GM18517 (cell line): ENCODE data around the gene AGAP1.

Experiments
- ATAC-seq: cut with Tn5 transposase; IDR thresholded peaks from one replicate; pipeline ENCODE4 v1.9.1; 2021; ENCODE audit warnings: mild to moderate bottlenecking, moderate library complexity; ENCODE audit not compliant: unreplicated experiment

Gene AGAP1

GRCh38 chr2:235626658-235627057 lies 132.8 kb downstream of the AGAP1 start:
- ATAC-seq = no peak

GRCh38 chr2:235627682-235628081 lies 133.8 kb downstream of the AGAP1 start:
- ATAC-seq = no peak

- no peak for ATAC-seq
Measured at GRCh38 chr2:235630718-235631296, 137.0 kb downstream of the AGAP1 start.

GRCh38 chr2:235634435-235635158 lies 140.8 kb downstream of the AGAP1 start:
- no peak for ATAC-seq

- ATAC-seq = no peak
Measured at GRCh38 chr2:235636546-235636945, 142.7 kb downstream of the AGAP1 start.

GRCh38 chr2:235637896-235638295 lies 144.1 kb downstream of the AGAP1 start:
- ATAC-seq = no peak

- no peak for ATAC-seq
Measured at GRCh38 chr2:235638541-235639427, 144.9 kb downstream of the AGAP1 start.

- no peak for ATAC-seq
Measured at GRCh38 chr2:235639428-235639773, 145.6 kb downstream of the AGAP1 start.

- no peak for ATAC-seq
Measured at GRCh38 chr2:235639885-235640284, 146.0 kb downstream of the AGAP1 start.

- no peak for ATAC-seq
Measured at GRCh38 chr2:235640377-235640776, 146.5 kb downstream of the AGAP1 start.

- ATAC-seq = no peak
Measured at GRCh38 chr2:235640926-235641723, 147.3 kb downstream of the AGAP1 start.

GRCh38 chr2:235641956-235642355 lies 148.1 kb downstream of the AGAP1 start:
- no peak for ATAC-seq

- no peak for ATAC-seq
Measured at GRCh38 chr2:235642446-235643098, 148.7 kb downstream of the AGAP1 start.

GRCh38 chr2:235643680-235644511 lies 150.1 kb downstream of the AGAP1 start:
- ATAC-seq = no peak

- ATAC-seq = no peak
Measured at GRCh38 chr2:235647264-235647663, 153.4 kb downstream of the AGAP1 start.

- no peak for ATAC-seq
Measured at GRCh38 chr2:235647877-235648276, 154.0 kb downstream of the AGAP1 start.

- no peak for ATAC-seq
Measured at GRCh38 chr2:235649418-235649817, 155.6 kb downstream of the AGAP1 start.

GRCh38 chr2:235651643-235652042 lies 157.8 kb downstream of the AGAP1 start:
- no peak for ATAC-seq

GRCh38 chr2:235654103-235654813 lies 160.4 kb downstream of the AGAP1 start:
- ATAC-seq = no peak
